Measurements from ENCODE around the gene HSD17B11.
A peak's percentile ranks its signal among the peaks of the same experiment; 100 is the strongest.
"Not testable (repeated sequence)": the region's sequence is repeated elsewhere in the genome, so short reads cannot be mapped to it uniquely, and the experiment has no call there.

The HSD17B11 gene

GRCh38 chr4:87359258-87359657, 31.7 kb downstream of the HSD17B11 start:
- DNase-seq (ENCODE audit: low read depth, low spot score), result no peak

- no peak for DNase-seq (ENCODE audit: low read depth, low spot score)
These were observed 34.0 kb downstream of the HSD17B11 start for GRCh38 chr4:87356832-87357526.

DNA sequence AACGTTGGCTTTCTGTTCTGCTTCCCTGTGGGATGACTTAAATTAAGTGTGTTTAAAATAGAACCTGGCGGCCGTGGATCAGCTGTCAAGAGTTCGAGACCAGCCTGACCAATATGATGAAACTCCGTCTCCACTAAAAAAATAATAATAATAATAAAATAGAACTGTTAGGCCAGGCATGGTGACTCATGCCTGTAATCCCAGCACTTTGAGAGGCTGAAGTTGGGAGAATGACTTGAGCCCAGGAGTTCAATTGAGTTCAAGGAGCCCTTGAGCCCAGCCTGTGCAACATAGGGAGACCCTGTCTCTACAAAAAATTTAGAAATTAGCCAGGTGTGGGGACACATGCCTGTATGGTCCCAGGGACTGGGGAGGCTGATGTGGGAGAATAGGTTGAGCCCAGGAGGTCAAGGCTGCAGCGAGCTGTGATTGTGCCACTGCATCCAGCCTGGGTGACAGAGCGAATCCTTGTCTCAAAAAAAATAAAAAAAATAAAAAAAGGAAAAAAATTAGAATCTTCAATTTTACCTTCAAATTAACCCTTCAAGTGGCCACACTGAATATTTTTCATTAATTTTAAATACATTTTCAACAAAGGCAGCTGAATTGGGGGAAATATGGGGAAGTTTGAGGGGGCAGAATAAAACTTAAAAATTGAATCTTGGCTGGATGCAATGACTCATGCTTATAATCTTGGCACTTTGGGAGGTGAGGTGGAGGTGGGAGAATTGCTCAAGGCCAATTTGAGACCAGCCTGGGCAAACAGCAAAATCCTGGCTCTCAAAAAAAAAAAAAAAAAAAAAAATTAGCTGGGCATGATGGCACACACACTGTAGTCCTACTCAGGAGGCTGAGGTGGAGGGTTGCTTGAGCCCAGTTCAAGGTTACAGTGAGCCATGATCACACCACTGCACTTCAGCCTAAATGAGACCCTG, 36.6 kb downstream of the HSD17B11 start:
- DNase-seq (ENCODE audit: low read depth, low spot score), result no peak

DNA sequence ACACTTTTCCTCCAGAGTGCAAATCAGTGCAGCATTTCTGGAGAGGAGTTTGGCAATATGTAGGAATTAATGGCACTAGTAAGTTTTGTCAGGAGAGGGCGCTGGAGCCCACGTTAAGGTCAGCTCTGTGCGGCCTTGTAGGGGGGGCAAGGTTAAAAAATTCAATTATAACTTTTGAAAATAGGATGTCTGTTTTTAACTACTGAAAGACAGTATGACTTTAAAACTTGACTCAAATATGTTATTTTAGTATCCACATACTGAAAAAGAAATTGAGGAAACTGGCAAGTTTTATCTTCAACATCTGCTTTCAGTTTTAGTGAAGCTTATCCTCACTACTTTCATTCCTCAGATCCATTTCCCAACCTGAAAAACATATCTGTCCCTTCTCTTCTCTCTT, 37.4 kb downstream of the HSD17B11 start:
- peak; percentile 11 for DNase-seq (ENCODE audit: low read depth, low spot score)

- DNase-seq (ENCODE audit: low read depth, low spot score), result no peak
These were observed 45.8 kb downstream of the HSD17B11 start for GRCh38 chr4:87345139-87345538.

- DNase-seq (ENCODE audit: low read depth, low spot score), result no peak
These were observed 48.1 kb downstream of the HSD17B11 start for GRCh38 chr4:87342872-87343271.

- DNase-seq (ENCODE audit: low read depth, low spot score), result not testable (repeated sequence)
These were observed 48.9 kb downstream of the HSD17B11 start for GRCh38 chr4:87341954-87342635.

- no peak for DNase-seq (ENCODE audit: low read depth, low spot score)
These were observed 51.5 kb downstream of the HSD17B11 start for GRCh38 chr4:87339440-87339839.

DNA sequence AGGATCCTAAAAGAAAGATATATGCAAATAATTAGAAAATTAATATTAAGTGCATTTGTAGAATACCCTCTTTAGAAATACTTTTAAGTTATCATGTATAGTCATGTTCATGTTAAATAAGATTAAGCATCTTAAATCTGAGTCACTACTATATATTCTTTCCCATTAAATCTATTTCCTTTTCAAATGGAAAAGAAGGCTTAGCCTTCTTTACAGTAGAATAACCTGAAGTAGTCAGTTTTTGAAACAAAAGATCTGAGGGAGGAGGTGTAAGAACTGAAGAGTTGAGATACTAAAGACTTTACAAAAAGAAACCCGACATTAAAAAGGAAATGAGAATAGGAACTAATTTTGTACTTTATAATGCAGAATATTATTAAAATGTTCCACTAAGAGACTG, 53.6 kb downstream of the HSD17B11 start:
- DNase-seq (ENCODE audit: low read depth, low spot score), result no peak

DNA sequence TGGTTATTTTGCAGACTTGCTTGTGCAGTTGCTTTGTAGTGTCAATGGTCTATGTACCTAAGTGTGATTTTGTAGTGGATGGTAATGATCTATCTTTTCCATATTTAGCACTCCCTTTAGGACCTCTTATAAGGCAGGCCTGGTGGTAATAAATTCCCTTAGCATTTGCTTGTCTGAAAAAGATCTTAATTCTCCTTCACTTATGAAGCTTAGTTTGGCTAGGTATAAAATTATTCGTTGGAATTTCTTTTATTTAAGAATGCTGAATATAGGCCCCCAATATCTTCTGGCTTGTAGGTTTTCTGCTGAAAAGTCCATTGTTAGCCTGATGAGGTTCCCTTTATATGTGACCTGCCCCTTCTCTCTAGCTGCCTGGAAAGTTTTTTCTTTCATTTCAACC, 57.7 kb downstream of the HSD17B11 start:
- DNase-seq (ENCODE audit: low read depth, low spot score), result no peak

DNA sequence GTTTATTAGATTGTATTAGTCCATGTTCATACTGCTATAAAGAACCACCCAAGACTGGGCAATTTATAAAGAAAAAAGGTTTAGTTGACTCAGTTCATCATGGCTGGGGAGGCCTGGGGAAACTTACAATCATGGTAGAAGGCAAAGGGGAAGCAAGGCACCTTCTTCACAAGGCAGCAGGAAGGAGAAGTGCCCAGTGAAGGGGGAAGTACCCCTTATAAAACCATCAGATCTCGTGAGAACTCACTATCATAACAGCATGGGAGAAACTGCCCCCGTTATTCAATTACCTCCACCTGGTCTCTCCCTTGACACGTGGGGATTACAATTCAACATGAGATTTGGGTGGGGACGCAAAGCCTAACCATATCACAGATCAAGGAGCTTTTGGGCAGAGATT, 60.2 kb downstream of the HSD17B11 start:
- no peak for DNase-seq (ENCODE audit: low read depth, low spot score)

GRCh38 chr4:87327136-87327535, 63.9 kb downstream of the HSD17B11 start:
- DNase-seq (ENCODE audit: low read depth, low spot score), result no peak

DNA sequence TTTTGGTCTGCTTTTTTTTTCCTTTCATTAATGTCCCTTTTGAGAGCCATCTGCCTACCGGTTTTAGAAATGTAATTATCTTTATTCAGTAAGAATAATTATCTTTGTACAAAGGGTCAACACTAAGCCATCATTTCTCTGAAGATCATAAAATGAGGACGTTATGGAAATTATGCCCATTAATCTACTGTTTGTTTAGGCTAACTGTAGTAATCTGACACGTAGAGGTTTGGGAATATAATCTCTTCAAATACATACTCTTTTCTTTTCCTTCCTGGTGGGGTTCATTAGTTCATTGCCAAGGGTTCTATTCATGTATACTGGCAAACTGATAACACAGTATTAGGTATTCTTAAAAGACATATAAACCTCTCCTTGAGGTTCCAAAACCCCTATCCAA, 64.5 kb downstream of the HSD17B11 start:
- DNase-seq (ENCODE audit: low read depth, low spot score), result no peak

DNA sequence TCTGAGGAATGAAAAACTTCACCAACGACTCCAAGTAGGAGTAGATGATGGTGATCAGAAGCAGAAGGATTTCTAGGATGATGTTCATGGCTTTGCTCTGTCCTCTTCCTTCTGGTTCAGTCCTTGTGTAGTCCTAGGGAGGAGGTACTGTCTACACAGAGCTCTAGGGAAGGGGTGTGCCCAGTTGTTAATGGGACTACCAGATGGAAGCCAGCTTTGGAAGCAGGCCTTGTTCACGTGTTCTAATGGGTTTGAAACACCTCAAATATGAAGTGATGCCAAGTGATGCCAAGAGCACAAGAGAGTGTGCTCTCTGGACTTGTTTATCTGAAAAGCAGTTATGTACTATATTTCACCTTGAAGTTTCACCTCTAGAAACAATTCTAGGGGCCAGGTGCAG, 68.2 kb downstream of the HSD17B11 start, which contains the start of gene HSD17B13:
Gene HSD17B13, minus strand, starts transcription at position 129 of the 400 bp plus-strand sequence. Its CDS starts 41 bp downstream, at position 88.
- DNase-seq (ENCODE audit: low read depth, low spot score), result no peak

GRCh38 chr4:87321888-87322287, 69.1 kb downstream of the HSD17B11 start:
- DNase-seq (ENCODE audit: low read depth, low spot score), result no peak

DNA sequence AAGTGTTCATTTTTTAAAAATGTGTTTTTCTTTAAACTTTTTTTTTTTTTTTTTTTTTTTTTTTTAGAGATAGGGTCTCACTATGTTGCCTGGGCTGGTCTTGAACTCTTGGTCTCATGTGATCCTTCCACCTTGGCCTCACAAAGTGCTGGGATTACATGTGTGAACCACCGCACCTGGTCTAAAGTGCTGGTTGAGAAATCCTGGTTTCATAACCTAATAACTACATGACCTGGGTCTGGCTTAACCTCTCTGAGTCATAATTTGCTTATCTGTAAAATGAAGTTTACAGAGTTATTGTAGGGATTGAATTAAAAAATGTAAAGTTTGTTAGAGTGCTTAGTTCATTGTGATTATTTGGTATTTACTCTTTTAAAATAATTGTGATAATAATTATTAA, 73.5 kb downstream of the HSD17B11 start:
- no peak for DNase-seq (ENCODE audit: low read depth, low spot score)

DNA sequence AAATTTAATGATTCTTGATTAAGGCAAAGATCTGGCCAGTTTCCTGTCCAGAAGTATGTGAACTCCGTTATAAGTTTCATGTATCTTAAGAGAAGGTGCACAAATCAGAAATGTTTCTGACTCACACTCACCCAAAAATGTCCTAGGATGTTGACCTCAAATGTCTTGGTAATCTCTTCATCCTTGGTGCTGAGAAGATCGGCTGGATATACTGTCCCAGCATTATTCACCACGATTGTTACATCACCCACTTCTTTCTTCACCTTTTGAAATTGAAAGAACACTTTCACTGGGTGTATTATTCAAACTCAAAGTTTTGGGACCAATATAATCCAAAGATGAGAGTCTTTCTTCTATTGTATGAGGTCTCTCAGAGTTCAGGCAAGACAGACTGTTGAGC, 74.0 kb downstream of the HSD17B11 start:
- no peak for DNase-seq (ENCODE audit: low read depth, low spot score)

- not testable (repeated sequence) for DNase-seq (ENCODE audit: low read depth, low spot score)
These were observed 76.0 kb downstream of the HSD17B11 start for GRCh38 chr4:87315000-87315399.

GRCh38 chr4:87313756-87314155, 77.2 kb downstream of the HSD17B11 start:
- DNase-seq (ENCODE audit: low read depth, low spot score), result no peak

GRCh38 chr4:87311684-87312083, 79.3 kb downstream of the HSD17B11 start:
- no peak for DNase-seq (ENCODE audit: low read depth, low spot score)

- DNase-seq (ENCODE audit: low read depth, low spot score), result no peak
These were observed 80.2 kb downstream of the HSD17B11 start for GRCh38 chr4:87310691-87311335.

- no peak for DNase-seq (ENCODE audit: low read depth, low spot score)
These were observed 81.4 kb downstream of the HSD17B11 start for GRCh38 chr4:87309625-87310024.
